Measurements from ENCODE around the gene OTC.

Gene OTC

GRCh38 chrX:38318196-38318595, 34.2 kb upstream of the OTC start:
- no peak for DNase-seq (ENCODE audit: low read depth)
- TF ChIP-seq CTCF (IDR thresholded peaks at IDR 0.05; ENCODE audit: low read depth, low read length, missing control alignments) = no peak
- in situ Hi-C loops (cut with HindIII; ENCODE audit: low sequenced_read_pairs) = no loop called here

DNA sequence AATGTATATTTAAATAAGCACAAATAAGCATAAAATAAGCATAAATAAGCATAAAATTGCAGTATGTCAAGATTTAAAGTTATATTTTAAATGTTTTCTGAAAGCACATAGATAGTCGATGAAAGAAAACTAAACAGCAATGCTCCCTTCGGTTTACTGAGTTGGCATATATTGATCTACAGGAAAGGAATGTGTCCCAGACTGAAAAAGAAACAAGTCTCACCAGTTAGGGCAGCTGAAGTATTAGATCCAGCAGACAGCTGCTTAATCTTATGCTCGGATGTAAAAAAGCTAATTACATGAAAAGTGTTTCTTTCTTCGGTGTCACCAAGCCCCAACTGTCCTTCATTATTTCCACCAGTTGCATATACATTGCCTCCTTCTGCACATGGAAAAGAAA, 33.8 kb upstream of the OTC start:
- in situ Hi-C loops (cut with HindIII; ENCODE audit: low sequenced_read_pairs) = no loop called here
- no peak overlapping the region for H3K4me3 ChIP-seq (ENCODE audit: low read depth, low read length)
- no peak for DNase-seq (ENCODE audit: low read depth)
- TF ChIP-seq CTCF (IDR thresholded peaks at IDR 0.05; ENCODE audit: low read depth, low read length, missing control alignments) = no peak

More at GRCh38 chrX:38318196-38318595, 34.2 kb upstream of the OTC start:
- no peak overlapping the region for H3K4me3 ChIP-seq (ENCODE audit: low read depth, low read length)

GRCh38 chrX:38320819-38321218, 31.6 kb upstream of the OTC start:
- no peak for DNase-seq (ENCODE audit: low read depth)
- no peak overlapping the region for H3K4me3 ChIP-seq (ENCODE audit: low read depth, low read length)
- no peak for TF ChIP-seq CTCF (IDR thresholded peaks at IDR 0.05; ENCODE audit: low read depth, low read length, missing control alignments)
- in situ Hi-C loops (cut with HindIII; ENCODE audit: low sequenced_read_pairs) = no loop called here

GRCh38 chrX:38326086-38326485, 26.3 kb upstream of the OTC start:
- DNase-seq (ENCODE audit: low read depth) = no peak
- TF ChIP-seq CTCF (IDR thresholded peaks at IDR 0.05; ENCODE audit: low read depth, low read length, missing control alignments) = no peak
- H3K4me3 ChIP-seq (ENCODE audit: low read depth, low read length) = peak overlapping the region; percentile 65
- in situ Hi-C loops (cut with HindIII; ENCODE audit: low sequenced_read_pairs) = no loop called here

DNA sequence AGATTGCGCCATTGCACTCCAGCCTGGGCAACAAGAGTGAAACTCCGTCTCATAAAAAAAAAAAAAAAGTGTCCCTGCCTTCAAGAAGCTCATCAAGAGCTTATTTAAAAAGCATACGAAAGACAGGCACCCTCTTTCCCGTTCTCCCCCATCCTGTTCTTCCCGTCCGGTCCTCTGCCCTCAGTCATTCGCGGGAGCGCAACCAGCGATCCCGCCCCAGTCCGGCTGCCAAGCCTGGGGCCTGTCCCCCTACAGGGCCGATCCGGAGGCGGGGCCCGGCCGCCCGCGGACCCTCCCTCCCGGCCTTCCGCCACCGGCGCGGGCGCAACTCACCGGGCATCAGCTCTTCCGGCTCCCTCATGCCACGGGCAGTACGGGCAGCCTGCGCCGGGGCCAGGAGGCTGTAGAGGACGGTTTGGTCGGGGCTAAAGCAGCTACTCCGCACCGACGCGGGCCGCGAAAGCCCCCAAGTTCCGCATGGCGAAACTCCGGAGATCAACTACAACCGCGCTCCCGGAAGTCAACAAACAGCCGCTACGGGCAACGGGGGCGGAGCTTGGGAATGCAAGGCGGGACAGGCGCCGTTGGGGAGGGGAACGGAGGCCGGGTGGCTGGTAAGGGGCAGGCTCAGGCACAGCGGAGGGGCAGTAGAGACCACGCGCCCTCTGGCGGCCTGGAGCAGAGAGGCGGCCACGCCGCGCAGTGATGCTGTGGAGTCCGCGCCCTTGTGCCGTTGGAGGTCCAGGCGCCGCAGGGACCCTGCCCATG, 25.2 kb upstream of the OTC start, which contains the start of gene RPGR:
RPGR (minus strand) TSS at position 503 of the 768 bp plus-strand sequence; CDS start at position 361, 142 bp downstream.
- in situ Hi-C loops (cut with HindIII; ENCODE audit: low sequenced_read_pairs) = no loop called here
- peak; percentile 71 for TF ChIP-seq CTCF (IDR thresholded peaks at IDR 0.05; ENCODE audit: low read depth, low read length, missing control alignments)
- peak within 1 kb of the TSS; percentile 65 for H3K4me3 ChIP-seq (ENCODE audit: low read depth, low read length)
- DNase-seq (ENCODE audit: low read depth) = peak; percentile 85

GRCh38 chrX:38327775-38328081, 24.7 kb upstream of the OTC start:
- in situ Hi-C loops (cut with HindIII; ENCODE audit: low sequenced_read_pairs) = no loop called here
- no peak for TF ChIP-seq CTCF (IDR thresholded peaks at IDR 0.05; ENCODE audit: low read depth, low read length, missing control alignments)
- no peak for DNase-seq (ENCODE audit: low read depth)
- H3K4me3 ChIP-seq (ENCODE audit: low read depth, low read length) = peak overlapping the region; percentile 65

Measured in astrocyte of the cerebellum (primary cell).